Endothelial cell of umbilical vein (primary cell): ENCODE measurements around the gene CTNNB1.

Experiments used
- CTCF ChIP-seq, 2 donors: IDR thresholded peaks; 1 replicate in 1 of 2; 2 replicates in 1 of 2; pipeline ENCODE4 v1.5.1; 2011; ENCODE audit warnings: low read length in 2 of 2, mild to moderate bottlenecking in 2 of 2, moderate library complexity in 2 of 2, control low read depth in 1 of 2, inconsistent platforms in 1 of 2, low read depth in 1 of 2; ENCODE audit not compliant: insufficient read depth in 1 of 2; ENCODE audit errors: extremely low read depth in 1 of 2
- EZH2 ChIP-seq: IDR thresholded peaks from 2 replicates; pipeline ENCODE4 v1.6.1; 2012; ENCODE audit warnings: borderline replicate concordance, low read depth, mild to moderate bottlenecking, moderate library complexity, low read length, inconsistent platforms; ENCODE audit not compliant: severe bottlenecking
- GATA2 ChIP-seq: IDR thresholded peaks from 2 replicates; pipeline ENCODE4 v1.7.0; 2011; ENCODE audit warnings: low read depth, mild to moderate bottlenecking, moderate library complexity, mixed read lengths, low read length; ENCODE audit not compliant: insufficient read length, insufficient read depth
- MAX ChIP-seq: IDR thresholded peaks from 2 replicates; pipeline ENCODE4 v1.6.1; 2011; ENCODE audit not compliant: insufficient read depth, insufficient read length
- POLR2A ChIP-seq: IDR thresholded peaks from 2 replicates; pipeline ENCODE4 v1.6.1; 2012; ENCODE audit warnings: low read depth, mild to moderate bottlenecking, control low read depth, low read length
- POLR2AphosphoS5 ChIP-seq: IDR thresholded peaks from 2 replicates; pipeline ENCODE4 v1.6.1; 2012; ENCODE audit warnings: low read depth, mild to moderate bottlenecking, control low read depth, low read length, moderate library complexity; ENCODE audit not compliant: insufficient read depth

GRCh38 chr3:41250825-41251224 lies 51.5 kb downstream of the CTNNB1 start:
- TF ChIP-seq CTCF (IDR thresholded peaks at IDR 0.05; ENCODE audit: extremely low read depth in 1 of 2, insufficient read depth in 1 of 2, low read depth in 1 of 2, low read length in 2 of 2): no peak
- no peak for TF ChIP-seq POLR2A
- no peak for TF ChIP-seq EZH2
- no peak for TF ChIP-seq POLR2AphosphoS5
- TF ChIP-seq GATA2: no peak
- no peak for TF ChIP-seq MAX
